GM19239 (cell line): ENCODE measurements around the gene PTH2R.

Source experiments
- DNase-seq: peaks from one replicate; pipeline ENCODE4 v3.0.0; 2011; ENCODE audit warnings: low spot score; ENCODE audit not compliant: insufficient read length
- FAIRE-seq: peaks from 2 replicates; lab custom pipeline; 2011; peaks lifted over from hg19 to GRCh38; lab: Jason Lieb, UNC

Gene PTH2R

DNA sequence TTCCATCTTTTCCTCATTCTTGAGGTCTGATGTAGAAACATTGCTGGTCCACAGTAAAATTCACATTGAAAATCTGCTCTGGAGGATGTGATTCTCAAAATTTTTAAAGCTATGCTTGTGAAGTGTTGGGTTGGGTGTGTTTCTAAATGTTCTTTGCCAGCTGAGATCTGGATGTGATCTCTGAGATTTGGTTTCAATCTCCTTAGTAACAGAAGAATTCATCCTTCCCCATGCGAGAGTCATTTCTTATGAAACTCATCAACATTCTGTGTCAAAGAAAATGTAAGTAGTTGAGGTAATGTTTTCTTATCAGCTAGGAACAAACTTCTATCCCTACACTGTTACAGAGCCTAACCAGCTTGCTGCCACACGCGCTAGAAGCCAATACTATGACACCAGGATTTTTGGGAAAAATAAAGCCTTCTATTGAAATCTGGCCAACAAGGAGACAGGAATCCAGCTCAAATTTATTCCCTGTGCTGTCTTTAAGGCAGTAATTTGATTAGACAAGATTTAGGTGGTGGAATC is 134.9 kb downstream of the PTH2R start:
- FAIRE-seq (no peak), DNase-seq (no peak)

DNA sequence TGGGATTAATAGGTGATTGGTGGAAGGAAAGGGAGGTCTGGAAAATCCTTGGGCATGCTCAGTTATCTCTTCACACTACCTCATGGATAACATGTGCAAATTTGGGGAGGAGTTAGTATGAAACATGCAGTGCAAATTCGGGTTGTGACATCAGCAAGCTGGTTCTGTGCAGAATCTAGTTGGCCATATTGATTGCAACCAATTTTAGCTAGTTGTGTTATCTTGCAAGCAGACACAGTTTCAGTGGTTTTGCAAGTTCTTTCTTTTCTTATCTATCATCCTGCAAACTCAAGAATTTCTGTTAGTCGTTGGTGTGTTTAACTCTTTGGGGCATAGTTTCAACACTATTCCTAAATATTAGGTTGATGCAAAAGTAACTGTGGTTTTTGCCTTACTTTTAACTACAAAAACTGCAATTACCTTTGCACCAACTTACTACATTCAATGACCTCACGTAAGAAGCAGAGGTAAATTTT is 135.4 kb downstream of the PTH2R start:
- FAIRE-seq (no peak), DNase-seq (no peak)

DNA sequence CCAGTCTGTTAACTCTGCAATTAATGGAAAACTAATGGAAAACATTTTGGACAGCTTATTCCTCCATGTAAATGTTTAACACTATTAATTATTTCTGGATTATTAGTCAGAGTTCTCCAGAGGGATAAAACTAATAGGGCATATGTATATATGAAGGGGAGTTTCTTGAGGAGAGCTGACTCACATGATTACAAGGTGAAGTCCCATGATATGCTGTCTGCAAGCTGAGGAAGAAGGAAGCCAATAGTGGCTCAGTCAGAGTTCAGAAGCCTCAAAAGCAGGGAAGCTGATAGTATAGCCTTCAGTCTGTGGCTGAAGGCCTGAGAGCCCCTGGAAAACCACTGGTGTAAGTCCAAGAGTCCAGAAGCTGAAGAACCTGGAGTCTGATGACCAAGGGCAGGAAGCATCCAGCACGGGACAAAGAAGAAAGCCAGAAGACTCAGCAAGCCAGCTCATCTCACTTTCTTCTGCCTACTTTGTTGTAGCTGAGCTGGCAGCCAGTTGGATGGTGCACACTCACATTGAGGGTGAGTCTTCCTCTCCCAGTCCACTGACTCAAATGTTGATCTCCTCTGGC is 136.0 kb downstream of the PTH2R start:
- FAIRE-seq (no peak), DNase-seq (no peak)
